HUES48 (cell line): ENCODE measurements around the gene ZNF726.
"Not testable (repeated sequence)": the region's sequence is repeated elsewhere in the genome, so short reads cannot be mapped to it uniquely, and the experiment has no call there.

Source experiments
- H3K27ac ChIP-seq: one replicate; pipeline ENCODE4 v1.7.0; 2013; ENCODE audit warnings: low read depth, low read length, inconsistent platforms
- H3K27me3 ChIP-seq: 2 replicates; pipeline ENCODE4 v1.6.1; 2013; ENCODE audit warnings: mild to moderate bottlenecking, low read length; ENCODE audit not compliant: control insufficient read depth, insufficient read depth
- H3K36me3 ChIP-seq: 2 replicates; pipeline ENCODE4 v1.6.1; 2013; ENCODE audit warnings: low read length; ENCODE audit not compliant: control insufficient read depth, insufficient read depth
- H3K4me1 ChIP-seq: 2 replicates; pipeline ENCODE4 v1.6.1; 2013; ENCODE audit warnings: mild to moderate bottlenecking, low read length; ENCODE audit not compliant: control insufficient read depth, insufficient read depth
- H3K4me3 ChIP-seq: 2 replicates; pipeline ENCODE4 v1.5.1; 2013; ENCODE audit warnings: mild to moderate bottlenecking, low read depth, low read length
- H3K9ac ChIP-seq: 2 replicates; pipeline ENCODE4 v1.6.1; 2013; ENCODE audit warnings: mild to moderate bottlenecking, low read depth, low read length, moderate library complexity
- H3K9me3 ChIP-seq: 2 replicates; pipeline ENCODE4 v1.6.1; 2013; ENCODE audit warnings: low read length; ENCODE audit not compliant: control insufficient read depth, insufficient read depth

ZNF726 gene

DNA sequence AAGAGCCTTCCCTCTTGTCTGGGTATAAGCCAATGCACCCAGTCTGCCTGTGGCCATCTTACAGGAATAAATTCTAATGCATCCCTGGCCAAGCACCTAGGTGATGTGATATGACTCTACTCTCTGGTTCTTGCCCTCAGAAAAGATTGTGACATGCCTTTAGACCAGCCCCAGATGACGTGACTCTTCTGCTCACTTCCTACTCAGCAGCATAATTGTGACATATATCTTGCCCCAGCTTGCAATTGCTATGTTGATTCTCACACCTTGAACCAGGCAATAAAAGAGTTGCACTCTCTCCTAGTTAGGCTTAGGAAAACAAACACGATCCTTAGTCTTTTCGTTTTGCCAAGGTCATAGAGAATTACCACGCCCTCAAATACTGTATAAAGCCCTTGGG lies 13.3 kb upstream of the ZNF726 start:
- Histone ChIP-seq H3K9me3 (peaks cover 92% of the 10 kb centered on the region), H3K4me3 (no peak overlapping the region), H3K36me3 (no peaks in the 10 kb centered on the region), H3K27me3 (no peaks in the 10 kb centered on the region), H3K27ac (no peak overlapping the region), H3K4me1 (no peaks in the 10 kb centered on the region), H3K9ac (no peak overlapping the region)

DNA sequence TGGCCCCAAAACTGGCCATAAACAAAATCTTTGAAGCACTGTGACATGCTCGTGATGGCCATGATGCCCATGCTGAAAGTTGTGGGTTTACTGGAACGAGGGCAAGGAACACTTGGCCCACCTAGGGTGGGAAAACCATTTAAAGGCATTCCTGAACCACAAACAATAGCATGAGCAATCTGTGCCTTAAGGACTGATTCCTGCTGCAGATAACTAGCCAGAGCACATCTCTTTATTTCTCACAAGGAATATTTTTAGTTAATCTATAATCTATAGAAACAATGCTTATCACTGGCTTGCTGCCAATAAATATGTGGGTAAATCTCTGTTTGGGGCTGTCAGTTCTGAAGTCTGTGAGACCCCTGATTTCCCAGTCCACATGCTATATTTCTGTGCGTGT lies 10.3 kb upstream of the ZNF726 start:
- peaks cover 88% of the 10 kb centered on the region for H3K9me3 ChIP-seq
- no peaks in the 10 kb centered on the region for H3K4me1 ChIP-seq
- H3K36me3 ChIP-seq: no peaks in the 10 kb centered on the region
- no peak overlapping the region for H3K27ac ChIP-seq
- H3K27me3 ChIP-seq: no peaks in the 10 kb centered on the region
- no peak overlapping the region; the same call in 1 of the 2 replicates for H3K4me3 ChIP-seq
- no peak overlapping the region for H3K9ac ChIP-seq

DNA sequence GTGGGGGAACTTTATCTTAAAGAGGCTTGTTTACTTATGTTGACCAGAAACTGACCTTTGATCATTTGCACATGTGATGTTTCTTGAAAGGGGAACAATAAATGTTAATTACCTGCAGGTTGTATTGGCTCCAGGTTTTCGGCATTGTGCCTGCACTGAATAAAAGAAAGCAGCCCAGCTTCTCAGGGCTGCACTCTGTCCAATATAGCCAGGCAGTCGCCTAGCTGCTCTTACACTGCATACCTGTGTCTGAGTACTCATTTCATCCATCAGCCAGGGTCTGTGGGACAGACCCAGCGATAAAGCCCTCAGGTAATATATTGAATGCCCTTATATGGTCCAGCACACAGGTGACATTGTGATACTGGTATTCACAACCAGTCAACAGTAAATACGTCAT lies 8.9 kb upstream of the ZNF726 start:
- Histone ChIP-seq H3K27ac (no peak overlapping the region), H3K9ac (no peak overlapping the region), H3K36me3 (no peaks in the 10 kb centered on the region), H3K4me3 (no peak overlapping the region), H3K9me3 (peaks cover 88% of the 10 kb centered on the region), H3K27me3 (no peaks in the 10 kb centered on the region), H3K4me1 (no peaks in the 10 kb centered on the region)

DNA sequence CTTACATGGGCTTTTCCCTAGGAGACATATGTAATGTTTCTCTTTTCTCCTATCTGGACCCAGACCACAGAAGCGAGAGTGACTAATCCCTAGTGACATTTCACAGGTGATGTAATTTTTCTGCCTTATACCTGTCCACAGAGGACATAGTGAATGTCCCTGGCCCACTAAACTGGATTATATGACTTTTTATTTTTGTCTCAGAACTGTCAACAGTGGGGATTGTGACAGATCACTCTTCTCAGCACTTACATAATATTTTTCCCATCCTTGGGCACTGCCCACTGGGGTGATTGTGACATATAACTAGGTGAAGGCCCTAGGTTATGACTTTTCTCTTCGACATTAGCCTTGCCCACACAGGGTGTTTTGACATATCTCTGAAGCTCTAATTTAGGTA lies 7.9 kb upstream of the ZNF726 start:
- Histone ChIP-seq H3K9ac (no peak overlapping the region), H3K27me3 (no peaks in the 10 kb centered on the region), H3K36me3 (no peaks in the 10 kb centered on the region), H3K27ac (no peak overlapping the region), H3K9me3 (peaks cover 86% of the 10 kb centered on the region), H3K4me3 (no peak overlapping the region), H3K4me1 (no peaks in the 10 kb centered on the region)

DNA sequence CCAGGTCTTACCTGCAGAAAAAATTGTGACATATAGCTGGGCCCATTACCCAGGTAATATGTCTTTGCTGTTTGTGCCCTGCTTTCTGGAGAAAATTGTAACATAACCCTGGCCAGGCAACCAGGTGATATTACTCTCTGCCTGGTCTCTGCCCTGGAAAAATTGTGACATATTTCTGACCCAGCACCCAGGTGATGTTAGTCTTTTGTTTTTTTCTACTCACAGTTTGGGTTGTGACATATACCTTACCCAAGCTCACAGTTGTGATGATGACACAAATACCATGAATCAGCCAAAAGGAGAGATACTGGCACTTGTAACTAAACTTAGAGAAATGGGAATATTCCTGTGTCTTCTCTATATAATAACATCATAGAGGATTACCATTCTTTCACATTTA lies 6.5 kb upstream of the ZNF726 start:
- Histone ChIP-seq H3K4me1 (no peaks in the 10 kb centered on the region), H3K9ac (no peak overlapping the region), H3K9me3 (peaks cover 87% of the 10 kb centered on the region), H3K4me3 (no peak overlapping the region), H3K36me3 (no peaks in the 10 kb centered on the region), H3K27me3 (no peaks in the 10 kb centered on the region), H3K27ac (no peak overlapping the region)

DNA sequence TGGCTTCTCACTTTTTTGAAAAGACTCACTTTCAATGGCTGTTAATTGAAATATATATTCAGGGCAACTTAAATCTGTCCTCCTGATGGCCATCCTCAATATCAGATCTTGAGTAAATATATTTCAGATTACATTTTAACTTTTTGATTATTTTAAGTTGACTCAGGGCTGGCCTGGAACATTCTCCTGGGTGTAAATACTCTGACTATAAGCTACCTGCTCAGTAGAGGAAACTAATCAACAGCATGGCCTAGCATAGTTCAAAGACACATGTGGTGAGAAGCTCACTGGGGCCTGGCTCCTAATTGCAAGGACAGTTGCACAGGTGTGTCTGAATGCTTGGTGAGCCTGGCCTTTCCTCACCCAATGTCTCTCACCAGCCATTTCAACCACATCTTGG lies 5.5 kb upstream of the ZNF726 start:
- no peak overlapping the region for H3K9ac ChIP-seq
- H3K27ac ChIP-seq: no peak overlapping the region
- no peaks in the 10 kb centered on the region for H3K36me3 ChIP-seq
- no peaks in the 10 kb centered on the region for H3K4me1 ChIP-seq
- H3K9me3 ChIP-seq: peaks cover 87% of the 10 kb centered on the region
- H3K27me3 ChIP-seq: no peaks in the 10 kb centered on the region
- H3K4me3 ChIP-seq: no peak overlapping the region

DNA sequence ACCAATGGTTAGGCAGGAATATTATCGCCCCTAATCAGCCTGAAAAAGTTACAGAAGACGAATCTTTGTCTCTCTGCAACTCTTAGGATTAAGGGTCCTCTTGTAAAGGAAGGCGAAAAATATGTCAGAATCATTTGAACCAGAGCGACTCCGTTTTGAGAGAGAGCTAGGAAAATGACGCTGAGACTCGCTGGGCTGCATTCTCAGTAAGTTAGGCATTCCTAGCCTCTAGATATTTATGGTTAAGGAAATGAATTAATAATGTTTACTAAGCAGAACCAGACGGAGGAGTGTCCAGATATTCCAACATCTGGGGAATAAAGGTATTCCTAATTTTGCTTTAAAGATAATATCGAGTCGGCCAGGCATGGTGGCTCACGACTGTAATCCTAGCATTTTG lies 755 bp upstream of the ZNF726 start:
- H3K36me3 ChIP-seq: no peaks in the 10 kb centered on the region
- H3K9me3 ChIP-seq: peaks cover 94% of the 10 kb centered on the region
- no peak overlapping the region for H3K9ac ChIP-seq
- H3K4me1 ChIP-seq: no peaks in the 10 kb centered on the region
- H3K4me3 ChIP-seq: no peak overlapping the region
- no peaks in the 10 kb centered on the region for H3K27me3 ChIP-seq
- no peak overlapping the region for H3K27ac ChIP-seq

DNA sequence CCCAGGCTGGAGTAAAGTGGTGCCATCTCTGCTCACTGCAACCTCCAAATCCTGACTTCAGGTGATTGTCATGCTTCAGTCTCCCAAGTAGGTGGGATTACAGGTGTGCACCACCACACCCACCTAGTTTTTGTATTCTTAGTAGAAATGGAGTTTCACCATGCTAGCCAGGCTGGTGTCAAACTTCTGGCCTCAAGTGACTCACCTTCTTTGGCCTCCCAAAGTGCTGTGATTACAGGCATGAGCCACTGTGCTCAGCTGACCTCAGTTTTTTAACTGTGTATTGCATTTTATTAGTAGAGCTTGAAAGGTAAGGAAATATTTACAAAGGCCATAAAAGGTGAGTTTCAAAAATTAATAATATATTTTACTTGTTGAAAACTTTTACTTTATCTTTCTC lies 2.3 kb downstream of the ZNF726 start:
- no peaks in the 10 kb centered on the region for H3K36me3 ChIP-seq
- no peak overlapping the region for H3K4me3 ChIP-seq
- no peaks in the 10 kb centered on the region for H3K4me1 ChIP-seq
- no peak overlapping the region for H3K9ac ChIP-seq
- H3K27me3 ChIP-seq: no peaks in the 10 kb centered on the region
- H3K27ac ChIP-seq: no peak overlapping the region
- peaks cover 90% of the 10 kb centered on the region for H3K9me3 ChIP-seq

DNA sequence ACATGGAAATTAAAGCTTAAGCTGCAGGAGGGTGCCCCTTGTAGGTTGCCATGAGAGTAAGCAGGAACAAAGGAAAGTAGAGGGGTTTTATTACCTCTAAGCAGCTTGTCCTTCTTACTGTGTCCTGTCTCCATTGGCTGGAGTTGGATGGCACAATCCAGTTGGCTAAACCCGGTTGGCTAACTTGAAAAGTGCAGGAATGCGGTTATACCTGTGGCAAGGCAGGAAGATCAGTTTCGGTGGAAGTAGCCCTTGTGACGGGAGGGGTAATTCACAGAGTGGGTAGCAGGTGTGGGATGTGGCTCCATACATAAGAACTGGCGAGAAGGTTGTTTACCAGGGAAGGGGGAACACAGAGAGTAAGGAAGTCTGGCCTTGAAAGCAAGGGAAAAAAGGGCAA lies 3.2 kb downstream of the ZNF726 start:
- H3K4me1 ChIP-seq: no peaks in the 10 kb centered on the region
- H3K9ac ChIP-seq: no peak overlapping the region
- no peak overlapping the region for H3K27ac ChIP-seq
- no peaks in the 10 kb centered on the region for H3K27me3 ChIP-seq
- H3K9me3 ChIP-seq: peaks cover 90% of the 10 kb centered on the region
- no peak overlapping the region; the same call in 1 of the 2 replicates for H3K4me3 ChIP-seq
- H3K36me3 ChIP-seq: no peaks in the 10 kb centered on the region

DNA sequence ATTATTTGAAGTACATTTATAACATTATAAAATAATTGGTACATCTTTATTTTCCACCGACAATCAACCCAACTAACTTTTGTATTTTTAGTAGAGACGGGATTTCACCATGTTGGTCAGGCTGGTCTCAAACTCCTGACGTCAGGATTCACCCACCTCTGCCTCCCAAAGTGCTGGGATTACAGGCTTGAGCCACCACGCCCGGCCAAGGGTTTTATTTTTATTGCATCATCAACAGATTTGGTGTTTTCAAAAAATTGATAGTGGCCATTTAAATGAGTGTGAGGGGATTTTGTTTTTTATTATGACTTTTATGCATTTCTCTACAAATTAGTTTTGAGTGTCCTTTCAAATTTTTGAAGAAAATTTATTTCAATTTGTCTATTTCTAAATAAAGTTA lies 10.6 kb downstream of the ZNF726 start:
- Histone ChIP-seq H3K36me3 (no peaks in the 10 kb centered on the region), H3K27me3 (no peaks in the 10 kb centered on the region)

DNA sequence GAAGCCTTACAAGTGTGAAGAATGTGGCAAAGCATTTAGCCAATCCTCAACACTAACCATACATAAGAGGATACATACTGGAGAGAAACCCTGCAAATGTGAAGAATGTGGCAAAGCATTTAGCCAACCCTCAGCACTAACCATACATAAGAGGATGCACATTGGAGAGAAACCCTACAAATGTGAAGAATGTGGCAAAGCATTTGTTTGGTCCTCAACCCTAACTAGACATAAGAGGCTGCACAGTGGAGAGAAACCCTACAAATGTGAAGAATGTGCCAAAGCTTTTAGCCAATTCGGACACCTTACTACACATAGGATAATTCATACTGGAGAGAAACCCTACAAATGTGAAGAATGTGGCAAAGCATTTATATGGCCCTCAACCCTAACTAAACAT lies 18.2 kb downstream of the ZNF726 start:
- H3K27ac ChIP-seq: no peak overlapping the region
- H3K36me3 ChIP-seq: no peaks in the 10 kb centered on the region
- peaks cover 84% of the 10 kb centered on the region for H3K9me3 ChIP-seq
- H3K9ac ChIP-seq: no peak overlapping the region
- no peaks in the 10 kb centered on the region for H3K4me1 ChIP-seq
- no peaks in the 10 kb centered on the region for H3K27me3 ChIP-seq
- H3K4me3 ChIP-seq: no peak overlapping the region

More for the DNA sequence above, 10.6 kb downstream of the ZNF726 start:
- peaks cover 80% of the 10 kb centered on the region for H3K9me3 ChIP-seq
- no peak overlapping the region for H3K9ac ChIP-seq
- H3K4me1 ChIP-seq: no peaks in the 10 kb centered on the region
- no peak overlapping the region for H3K27ac ChIP-seq
- no peak overlapping the region for H3K4me3 ChIP-seq

DNA sequence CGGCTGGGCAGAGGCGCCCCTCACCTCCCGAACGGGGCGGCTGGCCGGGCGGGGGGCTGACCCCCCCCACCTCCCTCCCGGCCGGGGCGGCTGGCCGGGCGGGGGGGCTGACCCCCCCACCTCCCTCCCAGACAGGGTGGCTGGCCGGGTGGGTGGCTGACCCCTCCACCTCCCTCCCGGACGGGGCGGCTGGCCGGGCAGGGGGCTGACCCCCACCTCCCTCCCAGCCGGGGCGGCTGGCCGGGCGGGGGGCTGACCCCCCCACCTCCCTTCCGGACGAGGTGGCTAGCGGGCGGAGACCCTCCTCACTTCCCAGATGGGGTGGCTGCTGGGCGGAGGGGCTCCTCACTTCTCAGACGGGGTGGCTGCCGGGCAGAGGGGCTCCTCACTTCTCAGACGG lies 22.3 kb downstream of the ZNF726 start:
- H3K9me3 ChIP-seq: peaks cover 81% of the 10 kb centered on the region
- H3K27ac ChIP-seq, H3K27me3 ChIP-seq, H3K36me3 ChIP-seq, H3K4me1 ChIP-seq, H3K9ac ChIP-seq, H3K4me3 ChIP-seq: not testable (repeated sequence)
